ENCODE results near the gene DENND4B.

The DENND4B gene

DNA sequence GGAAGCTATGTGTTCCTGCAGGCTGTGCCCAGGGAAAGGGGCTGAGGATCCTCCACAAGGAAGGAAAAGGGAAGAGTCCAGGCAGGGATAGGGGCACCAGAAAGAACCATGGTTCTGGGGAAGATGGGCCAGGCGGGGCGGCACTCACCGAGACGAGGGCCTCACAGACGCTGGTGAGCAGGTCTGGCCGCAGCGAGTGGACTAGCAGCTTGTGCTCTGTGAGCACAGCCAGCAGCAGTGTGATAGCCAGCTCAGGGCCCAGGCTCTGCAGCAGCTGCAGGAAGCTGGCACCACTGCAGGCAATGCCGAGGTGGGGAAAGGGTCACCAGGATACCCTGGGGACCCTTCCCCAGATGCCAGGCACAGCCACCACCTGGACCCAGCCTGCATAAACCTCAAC lies 5.8 kb downstream of the DENND4B start:
- Histone ChIP-seq H3K9ac (no peak overlapping the region; the same call in 1 of the 2 replicates), H3K27me3 (no peaks in the 10 kb centered on the region), H3K4me3 (no peak overlapping the region), H3K27ac (peak overlapping the region; percentile 30), H4K20me1 (peaks cover 15% of the 10 kb centered on the region), H3K4me2 (no peak overlapping the region), H3K36me3 (peaks cover 85% of the 10 kb centered on the region), H3K9me3 (no peaks in the 10 kb centered on the region), H3K4me1 (peaks cover 38% of the 10 kb centered on the region)
- no peak for TF ChIP-seq Cebpa-rat (IDR thresholded peaks at IDR 0.05)

DNA sequence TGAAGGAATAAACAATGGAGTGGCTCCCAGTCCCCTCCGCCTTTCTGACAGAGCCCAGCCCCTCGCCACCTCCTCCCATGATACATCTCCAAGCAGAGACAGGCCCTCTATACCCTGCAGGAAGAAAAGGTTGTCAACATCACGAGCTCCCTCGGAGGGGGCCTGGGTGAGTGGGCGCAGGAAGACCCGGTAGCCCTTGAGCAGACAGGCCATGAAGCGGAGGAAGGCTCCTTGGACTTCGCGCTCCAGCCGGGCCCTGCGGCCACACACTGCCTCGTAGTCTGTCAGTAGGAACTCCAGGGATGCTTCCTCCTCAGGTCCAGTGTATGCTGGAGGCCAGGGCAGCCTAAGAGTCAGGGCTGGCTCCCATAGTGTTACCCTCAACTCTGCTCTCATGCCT lies 7.0 kb downstream of the DENND4B start:
- Histone ChIP-seq H3K4me1 (peaks cover 33% of the 10 kb centered on the region), H3K4me3 (no peak overlapping the region), H3K4me2 (no peak overlapping the region), H3K9ac (no peak overlapping the region), H4K20me1 (peaks cover 15% of the 10 kb centered on the region), H3K27me3 (no peaks in the 10 kb centered on the region), H3K9me3 (no peaks in the 10 kb centered on the region), H3K36me3 (peaks cover 98% of the 10 kb centered on the region), H3K27ac (no peak overlapping the region)
- no peak for TF ChIP-seq Cebpa-rat (IDR thresholded peaks at IDR 0.05)

DNA sequence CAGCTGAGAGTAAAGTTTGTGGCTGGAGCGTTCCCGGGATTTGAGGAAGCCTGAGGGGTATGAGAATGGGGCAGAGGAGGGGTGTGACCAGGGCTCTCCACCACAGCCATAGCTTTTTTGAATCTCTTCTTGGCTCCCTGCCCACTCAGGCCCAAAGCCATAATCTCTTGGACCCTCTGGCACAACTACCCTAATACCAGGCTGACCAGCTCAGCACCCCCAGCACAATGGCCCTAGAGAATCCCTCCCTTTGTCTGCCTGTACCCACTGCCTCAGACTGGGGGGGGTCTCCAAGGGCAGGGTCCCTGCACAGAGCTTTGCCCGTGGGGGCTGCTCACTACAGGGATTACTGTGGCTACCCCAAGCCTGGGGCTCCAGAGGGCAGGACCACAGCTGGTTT lies 7.5 kb downstream of the DENND4B start:
- TF ChIP-seq Cebpa-rat (IDR thresholded peaks at IDR 0.05), result no peak
- H3K9me3 ChIP-seq, result no peaks in the 10 kb centered on the region
- H3K36me3 ChIP-seq, result peaks cover 100% of the 10 kb centered on the region
- H3K9ac ChIP-seq, result no peak overlapping the region
- peaks cover 28% of the 10 kb centered on the region for H3K4me1 ChIP-seq
- H3K4me2 ChIP-seq, result no peak overlapping the region
- peaks cover 15% of the 10 kb centered on the region for H4K20me1 ChIP-seq
- H3K27me3 ChIP-seq, result no peaks in the 10 kb centered on the region
- H3K4me3 ChIP-seq, result no peak overlapping the region
- H3K27ac ChIP-seq, result no peak overlapping the region

DNA sequence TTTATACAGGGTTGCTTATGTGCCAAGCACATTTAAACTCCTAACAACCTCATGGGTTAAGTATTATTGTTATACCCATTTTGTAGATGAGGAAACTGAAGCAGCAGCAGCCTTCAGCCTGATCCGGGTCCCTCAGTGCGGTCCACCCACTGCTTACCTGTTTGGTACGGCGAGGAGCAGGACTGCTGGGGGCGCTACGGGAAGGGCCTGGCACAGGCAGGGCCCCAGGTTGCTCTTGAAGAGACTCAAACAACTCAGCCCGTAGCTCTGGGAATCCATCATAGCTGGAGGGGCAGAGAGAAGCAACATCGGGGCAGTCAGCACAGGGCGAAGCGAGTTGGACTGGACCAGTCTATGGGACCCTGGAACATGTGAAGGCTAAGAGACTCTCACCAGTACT lies 9.2 kb downstream of the DENND4B start:
- Histone ChIP-seq H3K4me2 (no peak overlapping the region), H3K4me3 (no peak overlapping the region), H3K9ac (no peak overlapping the region), H3K27ac (no peak overlapping the region), H3K4me1 (peaks cover 14% of the 10 kb centered on the region; the same call in 1 of the 2 replicates), H4K20me1 (peaks cover 15% of the 10 kb centered on the region), H3K36me3 (peaks cover 100% of the 10 kb centered on the region), H3K27me3 (no peaks in the 10 kb centered on the region), H3K9me3 (no peaks in the 10 kb centered on the region)
- no peak for TF ChIP-seq Cebpa-rat (IDR thresholded peaks at IDR 0.05)

DNA sequence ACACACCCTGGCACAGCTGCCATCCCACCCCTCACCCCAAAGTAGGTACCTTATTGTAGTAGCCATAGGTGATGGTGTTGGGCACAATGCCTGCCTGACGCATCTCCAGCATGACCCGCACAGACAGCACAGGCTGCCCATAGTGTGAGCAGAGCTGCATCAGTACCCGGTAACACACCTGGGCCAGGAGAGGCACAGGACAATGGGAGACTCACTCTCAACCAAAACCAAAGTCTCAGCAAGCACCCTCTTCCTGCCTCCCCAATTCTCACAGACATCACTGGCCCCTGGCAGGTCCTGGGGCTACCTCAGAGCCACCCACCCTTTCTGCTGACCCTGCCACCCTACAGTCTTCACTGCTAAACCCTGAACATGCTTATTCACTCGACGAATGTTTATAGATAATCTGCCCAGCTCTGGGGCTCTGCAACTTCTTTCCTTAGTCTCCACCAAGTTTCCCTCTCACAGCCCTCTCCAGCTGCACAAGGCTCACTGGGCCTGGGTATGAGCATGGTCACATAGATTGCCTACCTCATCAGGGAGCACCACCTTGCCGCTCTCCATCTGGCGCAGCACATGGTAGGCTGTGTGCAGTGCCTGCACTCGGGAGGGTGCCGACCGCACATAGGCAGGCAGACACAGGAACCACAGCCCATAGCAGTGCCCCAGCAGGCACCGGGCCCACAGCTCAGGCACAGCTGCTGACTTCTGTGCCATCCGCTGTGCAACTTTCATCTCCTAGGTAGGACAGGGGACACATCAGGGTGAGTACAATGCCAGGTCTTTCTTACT lies 10.3 kb downstream of the DENND4B start:
- no peak overlapping the region for H3K9ac ChIP-seq
- H3K4me3 ChIP-seq, result no peak overlapping the region
- no peak for TF ChIP-seq Cebpa-rat (IDR thresholded peaks at IDR 0.05)
- no peak overlapping the region for H3K4me2 ChIP-seq
- peaks cover 5% of the 10 kb centered on the region; the same call in 1 of the 2 replicates for H3K4me1 ChIP-seq
- peaks cover 14% of the 10 kb centered on the region for H4K20me1 ChIP-seq
- H3K27ac ChIP-seq, result no peak overlapping the region
- peaks cover 100% of the 10 kb centered on the region for H3K36me3 ChIP-seq
- no peaks in the 10 kb centered on the region for H3K27me3 ChIP-seq
- H3K9me3 ChIP-seq, result no peaks in the 10 kb centered on the region

DNA sequence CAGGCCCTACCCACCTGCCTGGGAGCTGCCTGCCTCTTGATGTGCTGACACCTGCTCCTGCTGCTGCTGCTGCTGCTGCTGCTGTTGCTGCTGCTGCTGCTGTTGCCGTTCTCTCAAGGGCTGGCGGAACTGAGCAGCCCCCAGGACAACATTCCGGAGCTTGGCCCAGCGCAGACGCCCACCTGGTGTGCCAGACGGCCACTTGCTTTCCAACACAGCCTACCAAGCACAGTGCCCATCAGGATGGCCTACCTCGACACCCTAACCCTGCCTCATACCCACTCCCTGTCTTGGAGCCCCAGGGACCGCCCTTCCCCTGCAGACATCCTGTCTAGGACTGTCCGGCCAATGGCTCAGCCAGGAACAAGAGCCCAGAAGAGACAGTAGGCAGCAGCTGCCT lies 11.8 kb downstream of the DENND4B start:
- Histone ChIP-seq H3K4me3 (no peak overlapping the region), H4K20me1 (no peaks in the 10 kb centered on the region), H3K4me1 (peaks cover 2% of the 10 kb centered on the region; the same call in 1 of the 2 replicates), H3K9ac (no peak overlapping the region), H3K9me3 (no peaks in the 10 kb centered on the region), H3K27ac (no peak overlapping the region), H3K27me3 (no peaks in the 10 kb centered on the region), H3K36me3 (peaks cover 100% of the 10 kb centered on the region), H3K4me2 (no peak overlapping the region)
- TF ChIP-seq Cebpa-rat (IDR thresholded peaks at IDR 0.05), result no peak

DNA sequence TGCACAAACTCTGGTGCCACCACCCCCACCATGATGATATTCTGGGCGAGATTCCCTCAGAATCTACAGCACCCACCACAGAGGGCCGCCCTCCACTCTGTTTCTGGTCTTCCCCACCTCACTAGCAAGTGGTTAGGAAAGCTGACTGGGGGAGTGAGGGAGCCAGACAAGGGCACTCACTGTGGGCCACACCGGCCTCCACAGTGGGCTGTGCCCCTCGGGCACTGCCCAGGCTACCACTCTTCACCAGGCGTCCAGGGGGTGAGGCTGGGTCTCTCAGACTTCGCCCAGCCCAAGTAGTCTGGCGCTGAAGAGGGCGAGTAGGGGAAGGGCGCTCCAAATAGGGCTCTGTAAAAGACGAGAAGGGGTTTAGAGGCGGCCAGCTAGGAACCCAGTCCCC lies 12.6 kb downstream of the DENND4B start:
- H3K4me1 ChIP-seq, result peaks cover 10% of the 10 kb centered on the region
- no peak overlapping the region for H3K27ac ChIP-seq
- no peaks in the 10 kb centered on the region for H3K27me3 ChIP-seq
- TF ChIP-seq Cebpa-rat (IDR thresholded peaks at IDR 0.05), result no peak
- H4K20me1 ChIP-seq, result no peaks in the 10 kb centered on the region
- no peak overlapping the region for H3K4me2 ChIP-seq
- no peak overlapping the region for H3K9ac ChIP-seq
- peaks cover 100% of the 10 kb centered on the region for H3K36me3 ChIP-seq
- no peak overlapping the region for H3K4me3 ChIP-seq
- H3K9me3 ChIP-seq, result no peaks in the 10 kb centered on the region

DNA sequence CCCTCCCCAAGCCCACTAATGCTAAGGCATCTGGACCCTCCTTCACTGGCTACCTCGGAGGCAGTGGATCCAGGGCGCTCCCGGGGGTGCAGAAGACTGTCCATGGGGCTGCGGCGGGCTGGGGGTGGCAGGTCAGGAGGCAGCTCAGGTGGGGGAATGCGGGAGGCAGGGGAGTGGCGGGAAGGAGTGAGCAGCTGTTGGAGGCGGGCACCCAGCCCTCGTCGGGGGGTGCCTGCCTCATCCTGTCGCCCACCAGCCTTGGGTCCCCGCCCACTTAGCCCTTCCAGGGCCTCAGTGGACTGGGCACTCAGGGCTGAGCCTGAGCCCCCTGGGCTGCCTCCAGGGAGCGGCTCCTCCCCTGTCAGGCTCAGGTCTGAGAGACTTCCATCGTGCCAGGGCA lies 13.1 kb downstream of the DENND4B start:
- peaks cover 95% of the 10 kb centered on the region for H3K36me3 ChIP-seq
- no peaks in the 10 kb centered on the region for H3K9me3 ChIP-seq
- no peaks in the 10 kb centered on the region for H3K27me3 ChIP-seq
- no peaks in the 10 kb centered on the region for H4K20me1 ChIP-seq
- no peak overlapping the region for H3K4me2 ChIP-seq
- no peak overlapping the region for H3K27ac ChIP-seq
- H3K4me1 ChIP-seq, result peaks cover 16% of the 10 kb centered on the region
- H3K4me3 ChIP-seq, result no peak overlapping the region
- H3K9ac ChIP-seq, result no peak overlapping the region
- TF ChIP-seq Cebpa-rat (IDR thresholded peaks at IDR 0.05), result no peak

DNA sequence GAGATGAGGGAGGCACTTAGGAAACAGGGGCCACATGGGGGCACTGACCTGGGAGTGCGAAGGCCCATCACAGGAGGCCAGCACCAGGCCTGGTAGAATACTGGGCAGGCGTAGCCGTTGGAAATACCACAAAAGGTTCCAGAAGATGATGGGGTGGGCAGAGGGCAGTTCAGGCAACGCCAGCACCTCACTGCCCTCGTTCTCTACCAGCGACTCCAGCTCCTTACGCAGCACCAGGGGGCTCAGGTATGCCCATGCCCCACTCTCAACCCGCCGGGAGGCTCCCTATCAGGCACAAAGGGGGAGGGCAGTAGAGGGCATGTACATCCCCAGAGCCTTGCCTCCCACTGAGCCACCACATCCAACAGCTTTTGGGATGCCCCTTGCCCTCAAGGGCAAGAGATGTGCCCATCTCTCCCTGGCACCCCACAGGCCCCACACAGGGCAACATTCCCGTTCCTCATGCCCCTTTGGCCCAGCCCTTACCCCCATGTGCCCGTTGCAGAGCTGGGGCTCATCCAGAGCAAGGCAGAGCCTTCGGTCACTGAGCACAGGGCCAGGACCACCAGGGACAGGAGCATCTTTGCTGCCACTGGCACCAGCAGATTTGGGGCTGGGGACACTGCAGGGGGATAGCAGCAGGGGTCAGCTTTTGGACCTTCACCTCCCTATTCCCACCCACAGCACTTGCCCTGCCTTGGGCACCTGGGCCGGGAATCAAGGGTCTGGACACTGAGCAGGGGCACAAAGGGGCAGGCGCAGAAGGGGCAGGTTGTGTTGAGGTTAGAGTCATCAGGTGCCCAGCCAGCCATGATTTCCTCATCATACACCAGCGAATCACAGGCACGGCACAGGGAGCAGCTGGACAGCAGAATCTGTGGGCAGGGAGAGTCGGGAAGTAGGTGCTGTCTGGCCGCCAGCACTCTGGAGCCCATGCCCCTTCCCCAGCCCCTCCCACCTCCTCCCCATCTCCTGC lies 14.1 kb downstream of the DENND4B start:
- no peak overlapping the region for H3K27ac ChIP-seq
- H3K9me3 ChIP-seq, result no peaks in the 10 kb centered on the region
- H3K27me3 ChIP-seq, result no peaks in the 10 kb centered on the region
- H3K4me3 ChIP-seq, result no peak overlapping the region
- no peak overlapping the region for H3K9ac ChIP-seq
- no peak overlapping the region for H3K4me2 ChIP-seq
- peaks cover 85% of the 10 kb centered on the region for H3K36me3 ChIP-seq
- no peaks in the 10 kb centered on the region for H4K20me1 ChIP-seq
- TF ChIP-seq Cebpa-rat (IDR thresholded peaks at IDR 0.05), result no peak
- peaks cover 25% of the 10 kb centered on the region for H3K4me1 ChIP-seq

Measured in BLaER1 (cell line).